Measurements from ENCODE around the gene CALU. TPM values are rescaled to one million over a fixed set of nuclear protein-coding genes. Genes with fewer than 3 reads are reported as not detected.

CALU gene
- total RNA-seq, 1 donor from 2014 or later, result 951 TPM

- no peak for DNase-seq (ENCODE audit: low read depth)
Measured at GRCh38 chr7:128745706-128746105, 6.5 kb downstream of the CALU start.

- no peak for DNase-seq (ENCODE audit: low read depth)
Measured at GRCh38 chr7:128747327-128748079, 8.3 kb downstream of the CALU start.

- no peak for DNase-seq (ENCODE audit: low read depth)
Measured at GRCh38 chr7:128752251-128752650, 13.1 kb downstream of the CALU start.

- DNase-seq (ENCODE audit: low read depth), result peak; percentile 59
Measured at GRCh38 chr7:128755075-128755818, 16.1 kb downstream of the CALU start.

GRCh38 chr7:128755819-128756476 is 16.8 kb downstream of the CALU start:
- peak; percentile 99 for DNase-seq (ENCODE audit: low read depth)

GRCh38 chr7:128757203-128757602 is 18.0 kb downstream of the CALU start:
- DNase-seq (ENCODE audit: low read depth), result peak; percentile 27

- no peak for DNase-seq (ENCODE audit: low read depth)
Measured at GRCh38 chr7:128758553-128758952, 19.4 kb downstream of the CALU start.

GRCh38 chr7:128759242-128759641 is 20.1 kb downstream of the CALU start:
- no peak for DNase-seq (ENCODE audit: low read depth)

GRCh38 chr7:128763541-128763940 is 24.4 kb downstream of the CALU start:
- DNase-seq (ENCODE audit: low read depth), result no peak

- DNase-seq (ENCODE audit: low read depth), result peak; percentile 34
Measured at GRCh38 chr7:128767475-128768110, 28.4 kb downstream of the CALU start.

- no peak for DNase-seq (ENCODE audit: low read depth)
Measured at GRCh38 chr7:128770233-128770632, 31.1 kb downstream of the CALU start.

GRCh38 chr7:128773604-128774003 is 34.4 kb downstream of the CALU start:
- no peak for DNase-seq (ENCODE audit: low read depth)

- DNase-seq (ENCODE audit: low read depth), result no peak
Measured at GRCh38 chr7:128774029-128774689, 35.0 kb downstream of the CALU start.

- DNase-seq (ENCODE audit: low read depth), result peak; percentile 45
Measured at GRCh38 chr7:128774921-128775320, 35.8 kb downstream of the CALU start.

- no peak for DNase-seq (ENCODE audit: low read depth)
Measured at GRCh38 chr7:128775744-128776474, 36.8 kb downstream of the CALU start, which contains the start of gene OPN1SW. Gene OPN1SW, minus strand, starts transcription at chr7:128775794. Its CDS starts 13 bp downstream, at chr7:128775781.

- peak; percentile 78 for DNase-seq (ENCODE audit: low read depth)
Measured at GRCh38 chr7:128777156-128778123, 38.3 kb downstream of the CALU start.

GRCh38 chr7:128778946-128779345 is 39.8 kb downstream of the CALU start:
- no peak for DNase-seq (ENCODE audit: low read depth)

GRCh38 chr7:128781126-128781525 is 42.0 kb downstream of the CALU start:
- peak; percentile 63 for DNase-seq (ENCODE audit: low read depth)

- DNase-seq (ENCODE audit: low read depth), result no peak
Measured at GRCh38 chr7:128781851-128782250, 42.7 kb downstream of the CALU start.

Measured in myocyte (in vitro differentiated cells).